ENCODE measurements around the gene PHACTR1. TPM values are rescaled to one million over a fixed set of nuclear protein-coding genes. Genes with fewer than 3 reads are reported as not detected.

PHACTR1 gene
- total and polyA plus RNA-seq, 12 donors = 6.3 to 150 (median 79.9) TPM

GRCh38 chr6:12693122-12693521, 23.4 kb upstream of the PHACTR1 start:
- Histone ChIP-seq H3K27me3 (peaks cover 0 to 8% (median 0%) of the 10 kb centered on the region in 7 donors), H3K4me3 (no peak overlapping the region), H3K4me1 (no peaks in the 10 kb centered on the region), H3K27ac (no peak overlapping the region), H3K9me3 (no peaks in the 10 kb centered on the region), H3K36me3 (no peaks in the 10 kb centered on the region)
- no peak for ATAC-seq
- intact Hi-C loops (cut with DNase I) = no loop called here
- DNase-seq = no peak
- no peak for TF ChIP-seq CTCF (IDR thresholded peaks at IDR 0.05)
- 97 to 100% methylated on average over 1 of the region's 1 CpG for WGBS, 2 donors

GRCh38 chr6:12698298-12698697, 18.3 kb upstream of the PHACTR1 start:
- ATAC-seq (no peak), DNase-seq (no peak)
- H3K27me3 ChIP-seq = peaks cover 0 to 34% (median 7%) of the 10 kb centered on the region in 7 donors
- no peaks in the 10 kb centered on the region for H3K4me1 ChIP-seq
- no peak overlapping the region for H3K4me3 ChIP-seq
- H3K9me3 ChIP-seq = no peaks in the 10 kb centered on the region
- TF ChIP-seq CTCF (IDR thresholded peaks at IDR 0.05) = no peak
- intact Hi-C loops (cut with DNase I) = no loop called here
- WGBS, 2 donors = 94 to 95% methylated on average over 4 of the region's 4 CpGs
- no peaks in the 10 kb centered on the region for H3K36me3 ChIP-seq
- H3K27ac ChIP-seq = no peak overlapping the region

- intact Hi-C loops (cut with DNase I) = no loop called here
- H3K4me3 ChIP-seq = no peak overlapping the region
- WGBS, 2 donors = 87 to 90% methylated on average over 1 of the region's 1 CpG
- no peak for DNase-seq
- H3K27ac ChIP-seq = no peak overlapping the region
- no peak for ATAC-seq
- H3K4me1 ChIP-seq = no peaks in the 10 kb centered on the region
- H3K9me3 ChIP-seq = no peaks in the 10 kb centered on the region
- TF ChIP-seq CTCF (IDR thresholded peaks at IDR 0.05) = no peak
- peaks cover 0 to 65% (median 13%) of the 10 kb centered on the region in 7 donors for H3K27me3 ChIP-seq
- H3K36me3 ChIP-seq = no peaks in the 10 kb centered on the region
These were observed 11.6 kb upstream of the PHACTR1 start for GRCh38 chr6:12704946-12705345.

GRCh38 chr6:12709116-12709515, 7.5 kb upstream of the PHACTR1 start:
- Histone ChIP-seq H3K27ac (no peak overlapping the region), H3K9me3 (no peaks in the 10 kb centered on the region), H3K36me3 (no peaks in the 10 kb centered on the region), H3K4me1 (no peaks in the 10 kb centered on the region), H3K4me3 (no peak overlapping the region), H3K27me3 (peaks cover 0 to 63% (median 23%) of the 10 kb centered on the region in 7 donors)
- DNase-seq (no peak), ATAC-seq (no peak)
- WGBS, 2 donors = 44 to 68% methylated on average over 1 of the region's 1 CpG
- intact Hi-C loops (cut with DNase I) = no loop called here
- TF ChIP-seq CTCF (IDR thresholded peaks at IDR 0.05) = no peak
